ENCODE measurements around the gene AKAP8.

GRCh38 chr19:15324791-15325519, 54.6 kb downstream of the AKAP8 start:
- TF ChIP-seq CTCF (IDR thresholded peaks at IDR 0.05) (no peak), POLR2AphosphoS5 (IDR thresholded peaks at IDR 0.05; ENCODE audit: low read depth, low read length) (no peak), REST (IDR thresholded peaks at IDR 0.05; ENCODE audit: insufficient read depth in 1 of 2, low read depth in 2 of 2, low read length in 1 of 2) (no peak)
